Right lobe of liver (tissue), 4 donors: ENCODE measurements around the gene CDKAL1.

ENCODE experiments used
- CTCF ChIP-seq, 4 donors: fragments of 200-600 bp in 3 of 4; fragments of 450-650 bp in 1 of 4; IDR thresholded peaks; one replicate each; pipeline versions ENCODE4 v1.5.1 to v1.8.0; 2016 to 2022; ENCODE audit warnings: antibody characterized with exemption in 4 of 4, mild to moderate bottlenecking in 2 of 4
- POLR2A ChIP-seq: fragments of 450-650 bp; IDR thresholded peaks from one replicate; pipeline ENCODE4 v1.6.1; 2017; ENCODE audit warnings: antibody characterized with exemption, mild to moderate bottlenecking
- donor health status: DM: no; HTN: no; CAD: no.
- donor health status: DM: no; HTN: no; CAD: no.
- donor health status: DM: no; HTN: yes; CAD: no.

GRCh38 chr6:20533746-20534294 is 437 bp upstream of the CDKAL1 start:
- TF ChIP-seq CTCF (IDR thresholded peaks at IDR 0.05): no peak
- no peak for TF ChIP-seq POLR2A
